ENCODE data around the gene HTRA2.

The HTRA2 gene

GRCh38 chr2:74564222-74564621, 34.5 kb downstream of the HTRA2 start:
- TF ChIP-seq CTCF (IDR thresholded peaks at IDR 0.05; ENCODE audit: control extremely low read depth, extremely low read depth, low read depth, missing control alignments), result no peak
- POLR2A ChIA-PET, result no interaction called here
- CTCF ChIA-PET, result interaction anchor here (1.0 to 1.6 kb wide), 3 partner anchors 9 to 24 kb away, joined by 3 to 4 read pairs (median 3); no protein-coding TSS in a partner anchor
- no peak for DNase-seq (ENCODE audit: extremely low spot score)

GRCh38 chr2:74566076-74566753, 36.5 kb downstream of the HTRA2 start:
- DNase-seq (ENCODE audit: extremely low spot score), result no peak
- POLR2A ChIA-PET, result no interaction called here
- CTCF ChIA-PET, result interaction anchor here (1.4 to 4.2 kb wide), 4 partner anchors 11 to 22 kb away, joined by 7 to 39 read pairs (median 16); no protein-coding TSS in a partner anchor
- TF ChIP-seq CTCF (IDR thresholded peaks at IDR 0.05; ENCODE audit: control extremely low read depth, extremely low read depth, low read depth, missing control alignments), result no peak

- DNase-seq (ENCODE audit: extremely low spot score), result no peak
- ChIA-PET CTCF (interaction anchor here (1.4 to 4.2 kb wide), 6 partner anchors 11 to 92 kb away, joined by 5 to 39 read pairs (median 8); no protein-coding TSS in a partner anchor), POLR2A (no interaction called here)
- no peak for TF ChIP-seq CTCF (IDR thresholded peaks at IDR 0.05; ENCODE audit: control extremely low read depth, extremely low read depth, low read depth, missing control alignments)
Observed at GRCh38 chr2:74566754-74567085, 37.0 kb downstream of the HTRA2 start.

- POLR2A ChIA-PET, result no interaction called here
- CTCF ChIA-PET, result interaction anchor here (1.4 to 4.2 kb wide), 6 partner anchors 10 to 93 kb away, joined by 4 to 39 read pairs (median 7); no protein-coding TSS in a partner anchor
- TF ChIP-seq CTCF (IDR thresholded peaks at IDR 0.05; ENCODE audit: control extremely low read depth, extremely low read depth, low read depth, missing control alignments), result no peak
- DNase-seq (ENCODE audit: extremely low spot score), result no peak
Observed at GRCh38 chr2:74567881-74568280, 38.1 kb downstream of the HTRA2 start.

GRCh38 chr2:74569686-74570085, 40.0 kb downstream of the HTRA2 start:
- TF ChIP-seq CTCF (IDR thresholded peaks at IDR 0.05; ENCODE audit: control extremely low read depth, extremely low read depth, low read depth, missing control alignments), result no peak
- DNase-seq (ENCODE audit: extremely low spot score), result no peak
- POLR2A ChIA-PET, result no interaction called here
- CTCF ChIA-PET, result interaction anchor here (0.6 to 4.2 kb wide), 5 partner anchors 8 to 87 kb away, joined by 3 to 39 read pairs (median 4); partner anchors contain the start of genes CCDC142 and TTC31

GRCh38 chr2:74571058-74571457, 41.3 kb downstream of the HTRA2 start:
- peak; percentile 70 for DNase-seq (ENCODE audit: extremely low spot score)
- POLR2A ChIA-PET, result no interaction called here
- no peak for TF ChIP-seq CTCF (IDR thresholded peaks at IDR 0.05; ENCODE audit: control extremely low read depth, extremely low read depth, low read depth, missing control alignments)
- CTCF ChIA-PET, result interaction anchor here (1.2 to 11.2 kb wide), 9 partner anchors 9 to 89 kb away, joined by 3 to 188 read pairs (median 4); partner anchors contain the start of genes CCDC142 and TTC31

All from GM10248 (cell line).